ENCODE measurements around the gene HSFX3. TPM values are rescaled to one million over a fixed set of nuclear protein-coding genes. Genes with fewer than 3 reads are reported as not detected.

Gene HSFX3
- not detected in 2 replicates for total RNA-seq

GRCh38 chrX:149549701-149550100 lies at the start of gene HSFX3:
Gene HSFX3, minus strand, starts transcription at chrX:149549924. Its CDS starts 72 bp downstream, at chrX:149549852.

DNA sequence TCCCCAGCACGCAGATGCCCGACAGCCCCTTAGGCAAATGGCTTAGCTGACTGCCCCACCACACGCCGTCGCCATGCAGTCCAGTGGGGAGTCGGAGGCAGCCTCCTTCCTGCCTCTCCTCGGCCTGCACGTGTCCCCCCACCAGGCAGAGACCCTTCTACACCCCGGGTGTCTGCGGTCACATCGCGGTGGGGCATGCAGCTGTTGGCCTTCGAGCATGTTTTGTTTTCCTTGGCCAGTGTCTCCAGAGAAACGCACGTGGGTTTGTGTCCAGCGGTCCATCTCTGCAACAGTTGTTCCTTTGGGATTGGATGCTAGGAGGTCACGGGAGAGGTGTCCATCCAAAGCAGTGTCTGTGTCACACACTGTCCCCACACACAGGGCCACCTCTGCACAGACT lies 45.5 kb upstream of the HSFX3 start, which contains the start of gene HSFX2:
HSFX2 (minus strand) TSS at position 101 of the 400 bp plus-strand sequence. CDS start 614 bp downstream, outside the sequence.

GRCh38 chrX:149587359-149587758 lies 37.6 kb upstream of the HSFX3 start, which contains the start of gene MAGEA9B:
Gene MAGEA9B, minus strand, starts transcription at chrX:149587459. Its CDS starts 4,280 bp downstream, at chrX:149583179.

DNA sequence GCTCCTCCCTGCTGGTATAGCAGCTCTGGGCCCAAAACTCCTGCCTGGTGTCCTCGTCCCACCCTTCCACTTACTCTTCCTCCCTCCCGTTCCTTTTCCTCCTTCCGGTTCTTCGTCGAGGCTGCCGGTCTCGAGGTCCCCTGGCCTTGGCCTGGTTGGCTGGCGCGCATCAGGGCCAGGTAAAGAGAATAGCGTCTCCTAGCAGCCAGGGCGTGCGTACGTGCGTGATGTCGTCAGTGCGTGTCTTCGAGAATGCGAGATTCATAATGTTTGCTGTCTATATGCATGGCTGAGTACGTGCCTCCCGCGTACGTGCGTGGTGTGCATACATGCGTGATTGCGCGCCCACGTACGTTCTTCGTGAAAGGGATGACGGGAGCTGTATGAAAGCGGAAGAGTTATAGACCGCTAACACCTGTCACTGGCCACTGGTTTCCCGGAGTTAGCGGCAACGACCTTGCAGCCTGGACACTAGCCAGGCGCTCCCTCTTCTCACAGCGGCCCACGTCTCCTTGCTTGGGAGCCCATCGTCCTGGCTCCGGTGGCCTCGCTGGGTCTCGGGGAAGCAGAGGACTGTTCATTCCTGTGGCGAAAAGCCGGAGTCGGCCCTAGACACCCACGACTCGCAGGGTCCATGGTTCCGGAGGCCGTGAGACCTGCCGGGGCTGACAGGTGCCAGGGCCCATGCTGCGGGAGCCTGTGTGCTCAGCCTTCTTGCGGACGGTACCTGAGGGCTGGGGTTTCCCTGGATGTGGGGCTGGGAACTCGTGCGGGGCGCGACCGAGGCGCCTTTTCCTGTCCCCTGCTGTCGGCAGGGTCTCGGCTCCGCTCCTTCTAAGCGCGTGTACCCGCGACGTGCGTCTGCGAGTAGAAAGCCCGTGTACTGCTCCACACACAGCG lies 8.9 kb downstream of the HSFX3 start, which contains the start of gene EOLA1:
EOLA1 (plus strand) TSS at position 392 of the 900 bp plus-strand sequence. CDS start 4,619 bp downstream, outside the sequence.

GRCh38 chrX:149504915-149505651 lies 44.6 kb downstream of the HSFX3 start, which contains the start of gene IDS:
Gene IDS, minus strand, starts transcription at chrX:149505306. Its CDS starts 169 bp downstream, at chrX:149505137.

Other genes with a start within 250 kb of the HSFX3 start
- gene IDS, start 44.6 kb downstream of the HSFX3 start, total RNA-seq: 45.4 and 51.2 TPM in 2 replicates
- gene EOLA1, start 8.9 kb downstream of the HSFX3 start, total RNA-seq: 12.9 and 14.0 TPM in 2 replicates
- not detected in 2 replicates for gene MAGEA9B, start 37.5 kb upstream of the HSFX3 start, total RNA-seq
- gene HSFX2, start 45.4 kb upstream of the HSFX3 start, total RNA-seq: not detected in 2 replicates
- 17.6 and 18.4 TPM in 2 replicates for gene TMEM185A, start 81.9 kb upstream of the HSFX3 start, total RNA-seq
- gene MAGEA11, start 162.1 kb upstream of the HSFX3 start, total RNA-seq: not detected in 2 replicates
- 0.33 and 0.67 TPM in 2 replicates for gene HSFX1, start 224.1 kb upstream of the HSFX3 start, total RNA-seq
- not detected in 2 replicates for gene MAGEA9, start 232.0 kb upstream of the HSFX3 start, total RNA-seq

All from vein endothelial cell (primary cell).